Measurements from ENCODE around the gene COL6A2.
"Not testable (repeated sequence)": the region's sequence is repeated elsewhere in the genome, so short reads cannot be mapped to it uniquely, and the experiment has no call there.

Gene COL6A2

GRCh38 chr21:46094401-46095082 is 3.4 kb upstream of the COL6A2 start:
- no peak for DNase-seq (ENCODE audit: low read depth)

- DNase-seq (ENCODE audit: low read depth), result no peak
Measured at GRCh38 chr21:46095083-46095719, 2.7 kb upstream of the COL6A2 start.

GRCh38 chr21:46095814-46096595 is 1.9 kb upstream of the COL6A2 start:
- no peak for DNase-seq (ENCODE audit: low read depth)

DNA sequence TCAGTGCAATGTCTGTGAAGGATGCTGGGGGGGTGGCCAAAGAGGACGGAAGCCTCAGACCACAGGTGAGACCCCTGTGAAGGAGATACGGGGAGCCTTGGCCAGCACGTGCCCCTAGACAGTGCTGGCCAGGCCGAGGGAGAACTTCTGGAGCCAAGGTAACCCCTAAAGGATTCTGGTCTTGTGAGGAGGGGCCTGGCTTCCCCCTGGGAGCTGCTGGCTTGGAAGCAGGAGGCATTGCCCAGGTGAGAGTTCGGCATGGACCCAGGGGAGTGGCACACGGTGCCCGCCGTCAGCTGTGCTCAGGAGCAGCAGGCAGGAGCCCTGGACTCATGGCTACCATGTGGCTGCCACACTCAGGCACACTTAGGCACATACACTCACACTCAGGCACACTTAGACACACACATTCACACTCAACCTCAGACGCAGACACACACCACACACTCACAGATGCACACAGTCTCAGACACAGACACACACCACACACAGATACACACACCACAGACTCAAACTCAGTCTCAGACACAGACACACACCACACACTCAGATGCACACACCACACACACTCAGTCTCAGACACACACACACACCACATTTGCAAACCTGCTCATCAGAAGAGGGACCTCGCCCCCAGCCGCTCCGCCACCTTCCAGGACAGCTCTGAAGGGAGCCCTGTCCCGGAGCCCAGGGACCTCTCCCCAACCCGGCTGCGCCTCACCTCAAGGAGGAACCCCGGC is 1.1 kb upstream of the COL6A2 start:
- DNase-seq (ENCODE audit: low read depth), result no peak

DNA sequence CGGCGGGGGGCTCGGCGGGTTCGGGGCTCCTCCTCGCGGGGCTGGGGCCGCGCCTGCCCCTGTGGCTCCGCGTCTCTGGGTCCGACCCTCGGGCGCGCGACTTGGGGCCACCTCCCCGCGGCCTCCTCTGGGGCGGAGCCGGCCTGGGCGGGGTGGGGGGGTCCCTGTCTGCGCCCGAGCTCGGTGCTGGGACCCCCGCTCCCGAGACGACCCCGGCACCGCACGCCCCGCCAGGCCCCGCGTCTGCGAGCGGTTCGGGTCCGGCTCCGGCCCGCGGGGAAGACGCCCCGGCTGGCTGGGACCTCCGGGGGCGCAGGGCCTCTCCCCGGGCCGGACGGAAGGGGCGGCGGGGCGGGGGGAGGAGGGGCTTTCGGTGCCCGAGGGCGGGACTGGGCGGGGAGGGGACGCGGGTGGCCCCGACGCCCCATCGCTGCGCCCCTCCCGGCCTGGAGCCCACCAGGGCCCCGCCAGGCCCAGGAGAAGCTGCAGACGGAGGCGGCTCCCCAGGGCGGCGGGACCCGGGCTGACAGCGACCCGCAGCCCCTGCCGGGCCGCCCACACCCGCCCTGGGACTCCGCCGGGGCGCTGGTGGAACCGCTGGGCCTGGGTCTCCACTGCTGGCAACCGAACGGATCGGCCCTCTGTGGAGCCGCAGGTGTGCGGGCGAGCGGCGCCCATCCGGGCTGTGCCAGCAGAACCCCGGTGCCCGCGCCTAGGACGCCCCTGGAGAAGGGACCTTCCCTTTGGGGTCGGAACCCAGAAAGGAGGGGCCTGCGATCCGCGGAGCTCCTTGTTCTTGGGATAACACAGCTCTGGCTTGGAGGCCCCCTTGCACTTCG is 610 bp downstream of the COL6A2 start:
- no peak for DNase-seq (ENCODE audit: low read depth)

DNA sequence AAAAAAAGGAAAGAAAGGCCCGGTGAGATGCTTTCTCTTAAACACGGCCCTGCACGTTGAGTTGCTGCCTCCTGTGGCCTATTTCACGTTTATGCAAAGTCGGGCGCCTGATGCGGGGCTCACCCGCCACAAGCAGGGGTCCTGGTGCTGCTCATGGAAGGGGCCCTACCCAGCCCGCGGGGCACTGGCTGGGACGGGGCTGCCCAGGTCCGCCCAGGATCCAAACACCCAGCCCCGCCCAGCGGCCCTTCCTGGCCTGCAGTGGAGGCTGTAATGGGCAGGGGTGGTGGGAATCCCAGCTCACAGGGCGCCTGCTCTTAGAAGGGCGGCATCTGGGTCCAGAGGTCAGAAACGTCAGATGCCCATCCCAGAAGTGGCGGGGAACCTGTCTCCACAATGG is 1.6 kb downstream of the COL6A2 start:
- no peak for DNase-seq (ENCODE audit: low read depth)

DNA sequence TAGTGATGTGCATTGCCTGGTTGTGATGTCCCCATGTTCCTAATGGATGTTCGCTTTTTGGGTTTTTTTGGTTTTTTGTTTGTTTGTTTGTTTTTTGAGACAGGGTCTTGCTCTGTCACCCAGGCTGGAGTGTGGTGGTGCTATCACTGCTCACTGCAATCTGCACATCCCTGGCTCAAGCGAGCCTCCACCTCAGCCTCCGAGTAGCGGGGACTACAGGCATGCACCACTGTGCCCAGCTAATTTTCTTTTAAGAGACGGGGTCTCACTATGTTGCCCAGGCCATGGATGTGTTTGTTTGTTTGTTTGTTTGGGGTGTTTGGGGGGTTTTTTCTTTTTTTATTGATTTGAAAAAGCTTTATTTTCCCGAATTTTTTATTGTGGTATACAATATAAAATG is 2.1 kb downstream of the COL6A2 start:
- no peak for DNase-seq (ENCODE audit: low read depth)

GRCh38 chr21:46100426-46100825 is 2.5 kb downstream of the COL6A2 start:
- DNase-seq (ENCODE audit: low read depth), result no peak

DNA sequence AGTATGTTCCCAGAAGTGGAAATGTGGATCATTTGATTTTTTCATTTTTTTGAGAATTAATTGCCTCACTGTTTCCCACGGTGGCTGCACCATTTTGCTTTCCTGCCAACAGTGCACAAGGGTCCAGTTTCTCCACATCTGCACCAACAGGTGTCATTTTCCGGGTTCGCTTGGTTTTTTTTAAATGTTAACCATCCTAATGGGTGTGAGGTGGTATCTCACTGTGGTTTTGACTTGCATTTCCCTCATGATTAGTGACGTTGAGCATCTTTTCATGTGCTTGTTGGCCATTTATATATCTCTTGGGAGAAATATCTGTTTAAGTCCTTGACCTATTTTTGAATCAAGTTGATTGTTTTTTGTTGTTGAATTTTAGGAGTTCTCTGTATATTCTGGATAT is 3.0 kb downstream of the COL6A2 start:
- DNase-seq (ENCODE audit: low read depth), result no peak

GRCh38 chr21:46104104-46104503 is 6.2 kb downstream of the COL6A2 start:
- DNase-seq (ENCODE audit: low read depth), result no peak

- not testable (repeated sequence) for DNase-seq (ENCODE audit: low read depth)
Measured at GRCh38 chr21:46107376-46107775, 9.5 kb downstream of the COL6A2 start.

- DNase-seq (ENCODE audit: low read depth), result no peak
Measured at GRCh38 chr21:46108827-46109312, 11.0 kb downstream of the COL6A2 start.

DNA sequence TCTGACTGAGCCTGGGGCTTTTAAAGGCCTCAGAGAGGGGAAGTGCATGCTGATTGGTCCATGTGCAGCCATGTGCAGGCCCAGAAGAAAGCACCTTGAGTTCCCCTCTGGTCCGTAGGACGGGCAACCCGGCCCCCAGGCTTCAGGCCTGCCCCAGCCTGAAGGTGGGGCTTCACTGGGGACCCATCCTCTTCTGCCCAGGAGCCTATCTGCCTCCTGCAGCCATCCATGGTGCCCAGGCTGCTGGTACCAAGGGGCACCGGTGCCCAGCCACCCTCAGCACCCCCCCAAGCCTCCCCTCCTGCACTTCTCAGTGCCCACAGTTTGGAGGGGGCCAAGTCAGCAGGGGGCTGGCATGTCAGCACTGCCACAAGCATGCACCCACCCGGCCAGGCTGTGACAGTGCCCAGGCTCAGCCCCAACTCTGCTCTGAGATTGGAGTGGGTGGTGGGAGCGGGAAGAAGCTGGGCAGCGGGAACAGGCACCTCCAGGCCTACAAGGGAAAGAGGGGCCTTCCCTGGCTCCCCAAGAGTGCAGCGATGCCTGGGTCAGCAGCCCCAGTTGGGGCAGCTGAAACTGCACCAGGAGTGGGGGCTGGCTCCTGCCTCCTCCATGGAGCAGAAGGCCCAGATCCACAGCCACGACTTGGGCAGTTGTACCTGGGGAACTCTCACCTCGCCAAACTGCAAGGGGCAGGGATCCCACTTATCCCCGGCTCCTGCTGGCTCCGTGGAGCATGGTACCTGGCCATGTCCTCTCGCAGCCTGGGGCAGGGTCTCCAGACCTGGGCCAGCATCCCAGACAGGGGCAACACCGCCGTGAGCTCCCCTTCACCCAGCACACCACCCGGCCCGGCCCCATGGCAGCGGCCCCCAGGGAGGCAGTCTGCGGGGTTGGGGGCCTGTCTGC is 11.7 kb downstream of the COL6A2 start:
- no peak for DNase-seq (ENCODE audit: low read depth)

DNA sequence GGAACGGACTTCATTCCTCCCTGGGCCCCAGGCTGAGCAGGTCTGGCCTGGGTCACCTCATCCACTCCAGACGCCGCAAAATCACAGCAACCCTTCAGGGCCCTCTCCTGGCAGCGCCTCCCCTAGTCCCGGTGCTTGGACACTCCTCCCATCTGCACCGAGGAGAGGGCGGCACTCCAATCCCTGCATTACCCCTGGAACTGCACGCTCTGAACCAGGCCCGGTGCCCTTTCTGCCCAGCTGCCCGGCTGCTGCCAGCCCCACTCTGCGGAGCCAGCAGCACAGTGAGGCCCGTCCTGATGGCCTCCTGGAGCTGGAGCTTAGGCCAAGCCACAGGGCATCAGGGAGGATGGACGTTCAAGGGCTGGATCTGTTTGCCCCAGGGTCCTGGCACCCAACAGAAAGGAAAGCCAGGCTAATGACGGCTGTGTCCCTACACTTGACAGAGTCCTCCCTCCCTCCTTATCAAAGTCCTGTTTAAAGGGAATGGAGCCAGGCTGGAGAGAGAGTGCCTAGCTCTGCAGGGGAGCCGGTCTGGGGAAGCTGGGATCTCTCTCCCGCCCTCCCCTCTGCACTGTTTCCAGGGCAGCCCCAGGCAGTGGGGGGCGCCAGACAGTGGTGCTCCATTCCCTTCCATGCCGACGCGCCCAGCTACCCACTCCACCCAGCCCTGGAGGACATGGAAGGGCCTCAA is 12.7 kb downstream of the COL6A2 start:
- DNase-seq (ENCODE audit: low read depth), result no peak

GRCh38 chr21:46111193-46111571 is 13.3 kb downstream of the COL6A2 start:
- no peak for DNase-seq (ENCODE audit: low read depth)

GRCh38 chr21:46111857-46112724 is 14.2 kb downstream of the COL6A2 start:
- no peak for DNase-seq (ENCODE audit: low read depth)

DNA sequence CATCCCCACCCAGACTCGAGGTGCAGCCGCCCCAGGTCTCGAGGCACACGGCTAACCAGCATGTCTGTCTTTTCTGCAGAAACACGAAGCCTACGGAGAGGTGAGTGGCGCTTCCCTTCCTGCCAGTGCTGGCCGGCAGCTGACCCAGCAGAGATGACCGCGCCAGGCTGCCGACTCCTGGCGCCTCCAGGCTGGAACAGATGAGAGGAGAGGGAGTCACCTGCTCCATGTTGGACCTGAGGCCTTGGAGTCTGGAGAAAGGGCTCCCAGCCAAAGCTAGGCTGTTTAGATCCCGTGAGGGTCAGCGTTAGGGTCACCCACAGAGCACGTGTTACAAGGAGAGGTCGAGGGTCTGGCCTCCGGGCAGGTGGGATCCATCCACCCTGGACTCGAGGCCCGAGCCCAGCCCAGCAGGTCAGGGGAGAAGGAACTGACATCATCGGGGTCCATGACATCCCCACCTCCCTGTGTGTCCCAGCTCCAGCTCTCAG is 14.9 kb downstream of the COL6A2 start:
- no peak for DNase-seq (ENCODE audit: low read depth)

GRCh38 chr21:46113497-46114176 is 15.7 kb downstream of the COL6A2 start:
- no peak for DNase-seq (ENCODE audit: low read depth)

Data from stimulated activated CD8-positive, alpha-beta memory T cell treated with anti-CD3 and anti-CD28 coated beads, Interleukin-15, amount 100 ng/mL, for 24 hours (primary cell).